ENCODE data around the gene DPCD. TPM values are rescaled to one million over a fixed set of nuclear protein-coding genes. Genes with fewer than 3 reads are reported as not detected.

Gene DPCD
- polyA plus RNA-seq, 1 of the 3 experiments (the other 2 are of a cell fraction): 106 TPM

DNA sequence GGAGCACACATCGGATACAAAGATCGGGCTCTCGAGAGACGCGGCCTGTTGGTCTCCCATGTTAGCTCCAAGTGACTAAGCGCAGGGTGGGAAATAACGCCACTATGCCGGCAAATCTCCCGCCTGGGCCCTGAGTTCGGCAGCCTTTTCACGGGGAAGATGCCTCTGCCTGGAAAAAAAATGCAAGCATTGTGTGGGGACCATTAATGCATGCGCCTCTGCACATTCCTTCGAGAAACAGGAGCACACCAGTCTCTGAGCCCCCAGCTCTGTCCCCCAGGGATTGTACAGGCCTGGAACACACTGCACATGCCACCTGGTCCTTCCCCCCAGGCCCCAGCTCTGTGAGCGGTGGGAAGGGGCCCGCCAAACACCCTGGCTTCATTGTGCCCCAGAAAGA is 62.7 kb downstream of the DPCD start (continued):
- no peak for TF ChIP-seq GATA2 (CRISPR knock-in tag; IDR thresholded peaks at IDR 0.05)

DNA sequence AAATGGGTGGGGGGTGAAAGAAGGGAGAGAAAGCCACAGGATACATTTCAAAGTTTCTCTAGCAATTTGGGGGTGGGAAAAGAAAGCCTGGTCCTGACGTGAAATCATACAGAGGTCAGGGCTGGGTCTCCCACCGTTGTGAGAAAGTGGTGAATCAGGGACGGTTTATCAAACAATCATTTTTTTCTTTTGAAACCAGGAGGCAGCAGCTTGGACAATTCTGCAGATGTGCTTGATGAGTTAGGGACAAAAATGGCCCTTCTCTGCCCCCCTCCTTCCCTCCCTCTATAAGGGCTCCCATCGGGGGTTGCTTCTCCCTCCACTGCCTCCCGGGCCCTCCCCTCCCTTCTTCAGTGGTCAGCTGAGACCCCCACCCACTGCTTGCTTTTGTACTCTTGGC is 63.2 kb downstream of the DPCD start:
- Histone ChIP-seq H4K20me1 (ENCODE audit: insufficient read depth) (no peaks in the 10 kb centered on the region), H3F3A (replicated peaks; ENCODE audit: insufficient read depth) (no peaks in the 10 kb centered on the region), H3K4me2 (no peak overlapping the region), H3K9ac (no peak overlapping the region), H3K27ac (ENCODE audit: low read depth in 2 of 2, low read length in 1 of 2) (no peak overlapping the region), H3K79me2 (ENCODE audit: insufficient read depth) (no peaks in the 10 kb centered on the region), H3K9me3 (no peaks in the 10 kb centered on the region), H3K4me1 (ENCODE audit: control insufficient read depth in 1 of 2, insufficient read depth in 2 of 2, low read depth in 1 of 2, low read length in 1 of 2) (no peaks in the 10 kb centered on the region), H2AFZ (ENCODE audit: low read depth) (no peak overlapping the region), H3K27me3 (ENCODE audit: insufficient read depth) (no peaks in the 10 kb centered on the region), H3K4me3 (ENCODE audit: low read depth in 2 of 2, low read length in 1 of 2) (no peak overlapping the region), H3K9me2 (no peaks in the 10 kb centered on the region), H3K36me3 (replicated peaks in 1 of 2; ENCODE audit: control insufficient read depth in 1 of 2, insufficient read depth in 2 of 2, low read length in 1 of 2) (peaks cover 3 to 42% of the 10 kb centered on the region in 2 experiments)
- ChIA-PET CTCF (no interaction called here), POLR2A (no interaction called here)
- 94% methylated on average over 5 of the region's 5 CpGs for WGBS (ENCODE audit: low lambda C conversion rate)
- no peak for DNase-seq
- TF ChIP-seq, protein P1, sequence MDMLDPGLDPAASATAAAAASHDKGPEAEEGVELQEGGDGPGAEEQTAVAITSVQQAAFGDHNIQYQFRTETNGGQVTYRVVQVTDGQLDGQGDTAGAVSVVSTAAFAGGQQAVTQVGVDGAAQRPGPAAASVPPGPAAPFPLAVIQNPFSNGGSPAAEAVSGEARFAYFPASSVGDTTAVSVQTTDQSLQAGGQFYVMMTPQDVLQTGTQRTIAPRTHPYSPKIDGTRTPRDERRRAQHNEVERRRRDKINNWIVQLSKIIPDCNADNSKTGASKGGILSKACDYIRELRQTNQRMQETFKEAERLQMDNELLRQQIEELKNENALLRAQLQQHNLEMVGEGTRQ (IDR thresholded peaks at IDR 0.05; ENCODE audit: borderline replicate concordance, low read depth, low read length): no peak
- TF ChIP-seq, protein P2, sequence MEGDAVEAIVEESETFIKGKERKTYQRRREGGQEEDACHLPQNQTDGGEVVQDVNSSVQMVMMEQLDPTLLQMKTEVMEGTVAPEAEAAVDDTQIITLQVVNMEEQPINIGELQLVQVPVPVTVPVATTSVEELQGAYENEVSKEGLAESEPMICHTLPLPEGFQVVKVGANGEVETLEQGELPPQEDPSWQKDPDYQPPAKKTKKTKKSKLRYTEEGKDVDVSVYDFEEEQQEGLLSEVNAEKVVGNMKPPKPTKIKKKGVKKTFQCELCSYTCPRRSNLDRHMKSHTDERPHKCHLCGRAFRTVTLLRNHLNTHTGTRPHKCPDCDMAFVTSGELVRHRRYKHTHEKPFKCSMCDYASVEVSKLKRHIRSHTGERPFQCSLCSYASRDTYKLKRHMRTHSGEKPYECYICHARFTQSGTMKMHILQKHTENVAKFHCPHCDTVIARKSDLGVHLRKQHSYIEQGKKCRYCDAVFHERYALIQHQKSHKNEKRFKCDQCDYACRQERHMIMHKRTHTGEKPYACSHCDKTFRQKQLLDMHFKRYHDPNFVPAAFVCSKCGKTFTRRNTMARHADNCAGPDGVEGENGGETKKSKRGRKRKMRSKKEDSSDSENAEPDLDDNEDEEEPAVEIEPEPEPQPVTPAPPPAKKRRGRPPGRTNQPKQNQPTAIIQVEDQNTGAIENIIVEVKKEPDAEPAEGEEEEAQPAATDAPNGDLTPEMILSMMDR (IDR thresholded peaks at IDR 0.05): no peak
- TF ChIP-seq SMC3 (IDR thresholded peaks at IDR 0.05; ENCODE audit: low read depth, low read length): no peak
- TF ChIP-seq POLR2AphosphoS5 (IDR thresholded peaks at IDR 0.05; ENCODE audit: low read depth, low read length): no peak
- TF ChIP-seq FOSL2 (IDR thresholded peaks at IDR 0.05; ENCODE audit: borderline replicate concordance, low read depth): no peak
- TF ChIP-seq EP300 (IDR thresholded peaks at IDR 0.05; ENCODE audit: borderline replicate concordance in 1 of 2, low read depth in 1 of 2, low read length in 1 of 2): no peak
- TF ChIP-seq GATA2 (CRISPR knock-in tag; IDR thresholded peaks at IDR 0.05): no peak
- no peak for TF ChIP-seq YY1 (IDR thresholded peaks at IDR 0.05; ENCODE audit: low read depth)
- TF ChIP-seq TCF12 (IDR thresholded peaks at IDR 0.05): no peak
- TF ChIP-seq, protein P3, sequence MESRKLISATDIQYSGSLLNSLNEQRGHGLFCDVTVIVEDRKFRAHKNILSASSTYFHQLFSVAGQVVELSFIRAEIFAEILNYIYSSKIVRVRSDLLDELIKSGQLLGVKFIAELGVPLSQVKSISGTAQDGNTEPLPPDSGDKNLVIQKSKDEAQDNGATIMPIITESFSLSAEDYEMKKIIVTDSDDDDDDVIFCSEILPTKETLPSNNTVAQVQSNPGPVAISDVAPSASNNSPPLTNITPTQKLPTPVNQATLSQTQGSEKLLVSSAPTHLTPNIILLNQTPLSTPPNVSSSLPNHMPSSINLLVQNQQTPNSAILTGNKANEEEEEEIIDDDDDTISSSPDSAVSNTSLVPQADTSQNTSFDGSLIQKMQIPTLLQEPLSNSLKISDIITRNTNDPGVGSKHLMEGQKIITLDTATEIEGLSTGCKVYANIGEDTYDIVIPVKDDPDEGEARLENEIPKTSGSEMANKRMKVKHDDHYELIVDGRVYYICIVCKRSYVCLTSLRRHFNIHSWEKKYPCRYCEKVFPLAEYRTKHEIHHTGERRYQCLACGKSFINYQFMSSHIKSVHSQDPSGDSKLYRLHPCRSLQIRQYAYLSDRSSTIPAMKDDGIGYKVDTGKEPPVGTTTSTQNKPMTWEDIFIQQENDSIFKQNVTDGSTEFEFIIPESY (IDR thresholded peaks at IDR 0.05; ENCODE audit: borderline replicate concordance, low read depth): no peak
- no peak for TF ChIP-seq GABPA (IDR thresholded peaks at IDR 0.05; ENCODE audit: low read depth)
- no peak for TF ChIP-seq NRF1 (IDR thresholded peaks at IDR 0.05; ENCODE audit: low read depth, low read length)
- no peak for TF ChIP-seq EZH2phosphoT487 (IDR thresholded peaks at IDR 0.05; ENCODE audit: borderline replicate concordance, low read depth)
- TF ChIP-seq, protein P4, sequence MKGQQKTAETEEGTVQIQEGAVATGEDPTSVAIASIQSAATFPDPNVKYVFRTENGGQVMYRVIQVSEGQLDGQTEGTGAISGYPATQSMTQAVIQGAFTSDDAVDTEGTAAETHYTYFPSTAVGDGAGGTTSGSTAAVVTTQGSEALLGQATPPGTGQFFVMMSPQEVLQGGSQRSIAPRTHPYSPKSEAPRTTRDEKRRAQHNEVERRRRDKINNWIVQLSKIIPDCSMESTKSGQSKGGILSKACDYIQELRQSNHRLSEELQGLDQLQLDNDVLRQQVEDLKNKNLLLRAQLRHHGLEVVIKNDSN (IDR thresholded peaks at IDR 0.05; ENCODE audit: borderline replicate concordance, low read depth): no peak
- no peak for TF ChIP-seq TEAD4 (IDR thresholded peaks at IDR 0.05; ENCODE audit: borderline replicate concordance, insufficient read depth)

All from SK-N-SH (cell line).